Amniotic stem cell (primary cell): ENCODE data around the gene VIPR2.
"Not testable (repeated sequence)": the region's sequence is repeated elsewhere in the genome, so short reads cannot be mapped to it uniquely, and the experiment has no call there.

Source experiments
- DNase-seq: peaks from one replicate; lab custom pipeline; 2025; lab: John Stamatoyannopoulos, UW

VIPR2 gene

GRCh38 chr7:158984007-158984406 is 160.7 kb downstream of the VIPR2 start:
- not testable (repeated sequence) for DNase-seq

DNA sequence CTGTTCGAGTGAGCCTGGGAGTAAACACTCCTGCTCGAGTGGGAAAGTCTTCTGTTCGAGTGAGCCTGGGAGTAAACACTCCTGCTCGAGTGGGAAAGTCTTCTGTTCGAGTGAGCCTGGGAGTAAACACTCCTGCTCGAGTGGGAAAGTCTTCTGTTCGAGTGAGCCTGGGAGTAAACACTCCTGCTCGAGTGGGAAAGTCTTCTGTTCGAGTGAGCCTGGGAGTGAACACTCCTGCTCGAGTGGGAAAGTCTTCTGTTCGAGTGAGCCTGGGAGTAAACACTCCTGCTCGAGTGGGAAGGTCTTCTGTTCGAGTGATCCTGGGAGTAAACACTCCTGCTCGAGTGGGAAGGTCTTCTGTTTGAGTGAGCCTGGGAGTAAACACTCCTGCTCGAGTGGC is 162.6 kb downstream of the VIPR2 start:
- DNase-seq = not testable (repeated sequence)

GRCh38 chr7:158979635-158980351 is 164.9 kb downstream of the VIPR2 start:
- DNase-seq = no peak

DNA sequence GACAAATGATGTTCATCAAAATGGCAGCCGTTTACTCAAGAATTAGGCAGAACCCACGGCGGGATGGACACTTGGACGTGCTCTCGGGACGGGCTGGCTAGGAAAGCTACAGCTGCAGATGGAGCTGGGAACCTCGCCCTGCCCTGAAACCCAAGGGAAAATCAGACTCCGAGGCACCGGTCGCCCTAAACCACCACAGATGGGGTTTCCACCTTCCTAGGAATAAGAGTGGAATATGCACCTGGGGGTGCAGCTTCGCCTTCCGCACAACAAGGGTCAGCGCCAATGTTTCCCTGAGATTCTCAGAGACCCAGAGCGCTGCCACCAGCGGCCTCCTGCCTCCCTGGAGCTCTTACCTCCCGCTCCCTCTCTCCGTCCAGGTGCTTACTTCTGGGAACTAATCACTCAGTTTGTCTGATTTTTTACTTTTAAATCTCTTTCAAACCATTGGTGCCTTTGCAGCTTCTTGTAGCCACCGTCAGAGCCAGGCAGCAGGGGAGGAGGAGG is 165.6 kb downstream of the VIPR2 start:
- no peak for DNase-seq
